Activated T-helper 1 cell treated with anti-CD3 and anti-CD28 coated beads, Interleukin-12 subunit alpha, Interleukin-12 subunit beta, Interleukin-2, Interleukin-4 antibody, amounts not matched to agents 30 ng/mL and 10 ng/mL and 1 ng/mL, durations not matched to agents 14 hours and 24 hours and 36 hours (primary cell): ENCODE results near the gene MASP2. TPM values are rescaled to one million over a fixed set of nuclear protein-coding genes. Genes with fewer than 3 reads are reported as not detected.

Source experiments
- DNase-seq: peaks from one replicate; pipeline ENCODE4 v3.0.0; 2021; ENCODE audit warnings: low spot score
- H3K27ac Mint-ChIP-seq: one replicate; pipeline ENCODE4 v1.8.0; 2021; ENCODE audit warnings: mild to moderate bottlenecking, mixed read lengths
- H3K27me3 Mint-ChIP-seq: one replicate; pipeline ENCODE4 v1.8.0; 2022; ENCODE audit warnings: mild to moderate bottlenecking, moderate library complexity, mixed read lengths; ENCODE audit not compliant: insufficient read depth
- H3K36me3 Mint-ChIP-seq: one replicate; pipeline ENCODE4 v1.8.0; 2021; ENCODE audit warnings: low read depth, mixed read lengths
- H3K4me1 Mint-ChIP-seq: one replicate; pipeline ENCODE4 v1.8.0; 2021; ENCODE audit warnings: low read depth, mixed read lengths
- H3K4me3 Mint-ChIP-seq: one replicate; pipeline ENCODE4 v1.8.0; 2021; ENCODE audit warnings: mild to moderate bottlenecking, moderate library complexity, mixed read lengths
- H3K9me3 Mint-ChIP-seq: one replicate; pipeline ENCODE4 v1.8.0; 2021; ENCODE audit warnings: mixed read lengths
- intact Hi-C: fragments of 100-400 bp; cut with micrococcal nuclease; formaldehyde crosslinking; loops from one replicate; pipeline ENCODE4 v1.15.1; 2024
- total RNA-seq: library from RNA; stranded (reverse); gene quantifications from 2 replicates; pipeline ENCODE4 v1.2.3, GENCODE V29; 2022

The MASP2 gene
- total RNA-seq, 1 donor from 2014 or later: 0.57 TPM

DNA sequence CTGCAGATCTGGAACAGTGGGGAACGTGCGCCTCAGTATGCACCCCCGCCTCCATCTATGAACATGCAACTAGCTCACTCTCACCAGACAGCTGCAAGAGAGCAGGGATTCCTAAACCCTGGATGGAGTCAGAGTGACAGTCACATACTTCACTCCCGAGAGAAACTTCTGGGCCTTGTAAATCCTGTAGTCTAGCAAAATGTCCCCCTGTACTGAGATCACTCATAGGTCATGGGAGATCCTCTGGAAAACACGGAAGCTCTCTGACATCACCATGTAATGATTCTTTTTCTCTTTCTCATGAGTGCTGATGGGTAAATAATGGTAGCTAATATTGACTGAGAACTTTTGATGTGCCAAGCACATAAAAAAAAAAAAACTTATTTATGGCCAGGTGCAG is 57.9 kb downstream of the MASP2 start:
- H3K4me1 Mint-ChIP-seq: peaks cover 9% of the 10 kb centered on the region
- H3K9me3 Mint-ChIP-seq: no peaks in the 10 kb centered on the region
- H3K27ac Mint-ChIP-seq: no peak overlapping the region
- no peak for DNase-seq
- no peak overlapping the region for H3K4me3 Mint-ChIP-seq
- H3K27me3 Mint-ChIP-seq: peaks cover 3% of the 10 kb centered on the region
- intact Hi-C loops: no loop called here
- H3K36me3 Mint-ChIP-seq: no peaks in the 10 kb centered on the region

- Mint-ChIP-seq H3K27me3 (peaks cover 7% of the 10 kb centered on the region), H3K9me3 (no peaks in the 10 kb centered on the region), H3K4me3 (no peak overlapping the region), H3K36me3 (no peaks in the 10 kb centered on the region), H3K4me1 (peaks cover 9% of the 10 kb centered on the region), H3K27ac (no peak overlapping the region)
- intact Hi-C loops: no loop called here
- DNase-seq: no peak
Measured at GRCh38 chr1:10987840-10988417, 59.1 kb downstream of the MASP2 start.

- Mint-ChIP-seq H3K36me3 (no peaks in the 10 kb centered on the region), H3K27me3 (peaks cover 11% of the 10 kb centered on the region), H3K27ac (no peak overlapping the region), H3K4me3 (no peak overlapping the region), H3K4me1 (peaks cover 9% of the 10 kb centered on the region), H3K9me3 (no peaks in the 10 kb centered on the region)
- no peak for DNase-seq
- intact Hi-C loops: no loop called here
Measured at GRCh38 chr1:10986525-10986890, 60.5 kb downstream of the MASP2 start.

DNA sequence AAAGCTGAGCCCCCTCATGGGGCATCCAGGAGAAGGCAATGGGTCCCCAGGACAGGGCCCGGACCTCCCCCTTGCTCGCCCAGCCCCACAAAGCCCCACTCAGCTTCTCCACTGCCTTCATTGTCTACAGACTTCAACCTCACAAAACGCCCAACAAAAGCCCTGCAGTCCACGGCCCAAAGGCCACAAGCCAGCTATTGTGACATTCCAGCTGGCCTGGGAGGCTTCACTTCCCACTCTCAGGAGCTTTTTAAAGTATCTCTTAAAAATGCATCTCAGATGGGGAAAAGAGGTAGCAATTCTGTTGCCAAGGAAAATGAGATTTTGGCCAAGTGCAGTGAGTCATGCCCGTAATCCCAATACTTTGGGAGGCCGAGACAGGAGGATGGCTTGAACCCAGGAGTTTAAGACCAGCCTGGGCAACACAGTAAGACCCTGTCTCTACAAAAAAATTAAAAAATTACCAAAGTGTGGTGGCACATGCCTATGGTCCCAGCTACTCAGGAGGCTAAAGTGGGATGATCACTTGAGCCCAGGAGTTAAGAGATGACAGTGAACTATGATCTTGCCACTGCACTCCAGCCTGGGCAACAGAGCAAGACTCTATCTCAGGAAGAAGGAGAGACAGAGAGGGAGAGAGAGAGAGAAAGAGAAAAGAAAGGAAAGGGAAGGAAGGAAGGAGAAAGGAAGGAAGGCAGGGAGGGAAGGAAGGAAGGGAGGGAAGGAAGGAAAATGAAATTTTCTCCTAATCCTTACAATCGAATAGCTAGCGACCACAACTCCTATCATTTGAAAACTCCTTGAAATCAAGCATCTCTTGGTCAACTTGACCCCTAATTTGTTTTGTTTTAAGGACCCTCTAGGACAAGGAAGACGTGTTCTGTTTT is 66.0 kb downstream of the MASP2 start:
- peaks cover 8% of the 10 kb centered on the region for H3K4me1 Mint-ChIP-seq
- H3K27me3 Mint-ChIP-seq: peaks cover 26% of the 10 kb centered on the region
- DNase-seq: no peak
- H3K27ac Mint-ChIP-seq: no peak overlapping the region
- no peaks in the 10 kb centered on the region for H3K36me3 Mint-ChIP-seq
- H3K9me3 Mint-ChIP-seq: no peaks in the 10 kb centered on the region
- no peak overlapping the region for H3K4me3 Mint-ChIP-seq
- intact Hi-C loops: no loop called here

DNA sequence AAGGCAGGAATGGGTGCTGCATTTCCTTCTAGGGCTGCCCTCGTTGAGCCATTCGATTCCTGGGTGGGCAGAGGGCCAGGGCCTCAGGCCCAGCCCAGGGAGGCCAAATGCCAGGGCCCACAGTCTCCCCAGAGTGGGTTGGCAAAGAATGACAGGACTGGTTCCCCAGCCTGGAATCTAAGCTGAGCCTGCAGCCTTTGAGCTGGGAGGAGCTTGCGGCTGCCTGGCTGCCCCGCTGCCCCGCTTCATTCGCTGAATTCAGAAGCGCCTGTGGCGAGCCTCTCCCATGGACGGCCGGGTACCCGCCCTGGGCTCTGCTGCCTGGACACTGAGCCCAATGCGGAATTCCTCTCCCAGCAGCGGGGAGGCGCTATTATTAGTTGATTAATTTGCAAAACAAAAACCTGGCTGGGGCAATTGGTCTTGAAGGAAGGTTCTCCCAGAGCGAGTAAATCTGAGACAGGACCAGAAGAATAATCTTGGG is 66.9 kb downstream of the MASP2 start:
- no peak overlapping the region for H3K27ac Mint-ChIP-seq

GRCh38 chr1:10979483-10979920 is 67.5 kb downstream of the MASP2 start:
- H3K27me3 Mint-ChIP-seq: peaks cover 26% of the 10 kb centered on the region
- intact Hi-C loops: no loop called here
- no peaks in the 10 kb centered on the region for H3K4me1 Mint-ChIP-seq
- H3K4me3 Mint-ChIP-seq: no peak overlapping the region
- no peak overlapping the region for H3K27ac Mint-ChIP-seq
- no peak for DNase-seq
- no peaks in the 10 kb centered on the region for H3K36me3 Mint-ChIP-seq
- H3K9me3 Mint-ChIP-seq: no peaks in the 10 kb centered on the region

More for the DNA sequence above, 66.9 kb downstream of the MASP2 start:
- Mint-ChIP-seq H3K36me3 (no peaks in the 10 kb centered on the region), H3K27me3 (peaks cover 26% of the 10 kb centered on the region), H3K9me3 (no peaks in the 10 kb centered on the region), H3K4me1 (no peaks in the 10 kb centered on the region), H3K4me3 (no peak overlapping the region)
- DNase-seq: no peak
- intact Hi-C loops: no loop called here

DNA sequence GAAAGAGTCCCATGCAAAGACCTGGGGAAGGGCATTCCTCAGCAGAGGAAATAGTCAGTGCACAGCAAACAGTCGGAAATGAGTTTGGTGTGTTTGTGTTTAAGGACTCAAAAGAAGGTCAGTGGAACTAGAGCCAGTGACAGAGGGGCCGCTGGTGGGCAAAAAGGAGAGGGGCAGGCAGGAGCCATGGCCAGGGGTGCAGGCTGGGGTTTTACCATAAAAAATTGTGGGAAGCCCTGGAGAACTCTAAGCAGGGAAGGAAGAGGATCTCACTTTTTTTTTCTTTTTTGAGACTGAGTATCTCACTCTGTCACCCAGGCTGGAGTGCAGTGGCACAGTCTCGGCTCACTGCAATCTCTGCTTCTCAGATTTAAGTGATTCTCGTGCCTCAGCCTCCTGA is 68.3 kb downstream of the MASP2 start:
- no peaks in the 10 kb centered on the region for H3K36me3 Mint-ChIP-seq
- no peaks in the 10 kb centered on the region for H3K9me3 Mint-ChIP-seq
- H3K4me3 Mint-ChIP-seq: no peak overlapping the region
- intact Hi-C loops: no loop called here
- no peak overlapping the region for H3K27ac Mint-ChIP-seq
- no peaks in the 10 kb centered on the region for H3K4me1 Mint-ChIP-seq
- peaks cover 24% of the 10 kb centered on the region for H3K27me3 Mint-ChIP-seq
- DNase-seq: no peak

Other genes starting within 250 kb of the MASP2 start
- gene TARDBP, start 34.6 kb downstream of the MASP2 start, total RNA-seq: 197 TPM in 2 replicates
- gene SRM, start 12.8 kb upstream of the MASP2 start, total RNA-seq: 306 and 332 TPM in 2 replicates
- gene EXOSC10, start 52.6 kb upstream of the MASP2 start, total RNA-seq: 93.5 and 103 TPM in 2 replicates
- not detected in 2 replicates for gene ANGPTL7, start 142.1 kb upstream of the MASP2 start, total RNA-seq
- 48.7 and 49.4 TPM in 2 replicates for gene MTOR, start 215.3 kb upstream of the MASP2 start, total RNA-seq
- gene UBIAD1, start 226.0 kb upstream of the MASP2 start, total RNA-seq: 30.5 and 33.1 TPM in 2 replicates